OCI-LY1 (cell line): ENCODE data around the gene PCDH12.

Experiments
- H2AFZ ChIP-seq: fragments of 200-600 bp; sonication (generic), shearing (Covaris generic); 2 replicates; pipeline ENCODE4 v1.6.0; 2014; ENCODE audit warnings: antibody characterized with exemption, mild to moderate bottlenecking, low read length
- H3F3A ChIP-seq: fragments of 200-600 bp; sonication (generic), shearing (Covaris generic); 2 replicates; pipeline ENCODE4 v1.6.0; 2014; ENCODE audit warnings: mild to moderate bottlenecking, antibody characterized with exemption, low read length, moderate library complexity; ENCODE audit not compliant: insufficient read depth
- H3K27ac ChIP-seq: fragments of 200-600 bp; sonication (generic); 2 replicates; pipeline ENCODE4 v1.5.1; 2014; ENCODE audit warnings: low read length, mixed run types, mild to moderate bottlenecking, low read depth; ENCODE audit not compliant: poor library complexity, severe bottlenecking
- H3K27me3 ChIP-seq: fragments of 200-600 bp; sonication (generic); 2 replicates; pipeline ENCODE4 v1.6.0; 2014; ENCODE audit warnings: antibody characterized with exemption, mild to moderate bottlenecking, low read length, moderate library complexity; ENCODE audit not compliant: insufficient read depth
- H3K36me3 ChIP-seq: fragments of 200-600 bp; sonication (generic); 2 replicates; pipeline ENCODE4 v1.6.1; 2014; ENCODE audit warnings: mild to moderate bottlenecking, antibody characterized with exemption, low read length, moderate library complexity, mixed read lengths; ENCODE audit not compliant: insufficient read depth
- H3K4me1 ChIP-seq: fragments of 200-600 bp; sonication (generic); 2 replicates; pipeline ENCODE4 v1.5.1; 2014; ENCODE audit warnings: mild to moderate bottlenecking, low read length, moderate library complexity; ENCODE audit not compliant: insufficient read depth, severe bottlenecking
- H3K4me2 ChIP-seq: fragments of 200-600 bp; sonication (generic), shearing (Covaris generic); 2 replicates; pipeline ENCODE4 v1.6.1; 2014; ENCODE audit warnings: low read length
- H3K4me3 ChIP-seq: fragments of 200-600 bp; sonication (generic); 2 replicates; pipeline ENCODE4 v1.5.1; 2014; ENCODE audit warnings: low read length, low read depth, mild to moderate bottlenecking, mixed read lengths; ENCODE audit not compliant: poor library complexity, severe bottlenecking
- H3K79me2 ChIP-seq: fragments of 200-600 bp; shearing (Covaris generic); 2 replicates; pipeline ENCODE4 v1.6.1; 2016; ENCODE audit warnings: mixed run types, low read length, mixed read lengths; ENCODE audit not compliant: insufficient read depth
- H3K9ac ChIP-seq: fragments of 200-600 bp; sonication (generic), shearing (Covaris generic); 2 replicates; pipeline ENCODE4 v1.6.1; 2014; ENCODE audit warnings: mild to moderate bottlenecking, low read length, mixed read lengths
- H3K9me2 ChIP-seq: fragments of 200-600 bp; sonication (generic), shearing (Covaris generic); 2 replicates; pipeline ENCODE4 v1.6.1; 2014; ENCODE audit warnings: low read depth, mild to moderate bottlenecking, low read length, mixed read lengths
- H3K9me3 ChIP-seq: fragments of 200-600 bp; shearing (Covaris generic); 2 replicates; pipeline ENCODE4 v1.6.1; 2014; ENCODE audit warnings: low read length, mixed read lengths
- H4K20me1 ChIP-seq: fragments of 200-600 bp; sonication (generic), shearing (Covaris generic); 2 replicates; pipeline ENCODE4 v1.6.0; 2016; ENCODE audit warnings: mild to moderate bottlenecking, low read length; ENCODE audit not compliant: insufficient read depth
- CTCF ChIP-seq: fragments of 200-600 bp; sonication (generic), shearing (Covaris generic); IDR thresholded peaks from 2 replicates; pipeline ENCODE4 v1.5.1; 2017; ENCODE audit warnings: mild to moderate bottlenecking, antibody characterized with exemption, low read length, moderate library complexity, mixed read lengths
- EZH2 ChIP-seq: fragments of 200-600 bp; sonication (generic), shearing (Covaris generic); IDR thresholded peaks from 2 replicates; pipeline ENCODE4 v1.8.0; 2017; ENCODE audit warnings: borderline replicate concordance, mixed run types, mild to moderate bottlenecking, antibody characterized with exemption, low read length, moderate library complexity, mixed read lengths

The PCDH12 gene

GRCh38 chr5:141940695-141941271 is 17.2 kb downstream of the PCDH12 start:
- no peak overlapping the region for H3K9ac ChIP-seq
- no peak overlapping the region for H3K4me3 ChIP-seq
- H3K9me2 ChIP-seq: no peaks in the 10 kb centered on the region
- no peak overlapping the region for H3K4me2 ChIP-seq
- no peaks in the 10 kb centered on the region for H3K27me3 ChIP-seq
- no peaks in the 10 kb centered on the region for H3K79me2 ChIP-seq
- no peaks in the 10 kb centered on the region for H3K4me1 ChIP-seq
- no peaks in the 10 kb centered on the region for H3F3A ChIP-seq
- no peaks in the 10 kb centered on the region for H4K20me1 ChIP-seq
- H2AFZ ChIP-seq: no peak overlapping the region
- no peak overlapping the region for H3K27ac ChIP-seq
- H3K36me3 ChIP-seq: peaks cover 30% of the 10 kb centered on the region
- no peaks in the 10 kb centered on the region for H3K9me3 ChIP-seq
- TF ChIP-seq EZH2 (no peak), CTCF (no peak)

- Histone ChIP-seq H3K27ac (no peak overlapping the region), H3K4me2 (no peak overlapping the region), H4K20me1 (no peaks in the 10 kb centered on the region), H3K9me3 (no peaks in the 10 kb centered on the region), H3K27me3 (no peaks in the 10 kb centered on the region), H3K4me3 (no peak overlapping the region), H3K9ac (no peak overlapping the region), H2AFZ (no peak overlapping the region), H3K9me2 (no peaks in the 10 kb centered on the region), H3F3A (no peaks in the 10 kb centered on the region), H3K79me2 (no peaks in the 10 kb centered on the region), H3K4me1 (no peaks in the 10 kb centered on the region), H3K36me3 (peaks cover 67% of the 10 kb centered on the region)
- TF ChIP-seq EZH2 (no peak), CTCF (no peak)
These were observed 22.5 kb downstream of the PCDH12 start for GRCh38 chr5:141935538-141935937.

GRCh38 chr5:141934099-141934844 is 23.7 kb downstream of the PCDH12 start:
- no peak overlapping the region for H3K4me2 ChIP-seq
- no peak overlapping the region for H3K9ac ChIP-seq

More at GRCh38 chr5:141934099-141934844, 23.7 kb downstream of the PCDH12 start:
- Histone ChIP-seq H3K9me2 (no peaks in the 10 kb centered on the region), H3K4me1 (no peaks in the 10 kb centered on the region), H3K79me2 (no peaks in the 10 kb centered on the region), H3K9me3 (no peaks in the 10 kb centered on the region), H3K4me3 (no peak overlapping the region), H4K20me1 (no peaks in the 10 kb centered on the region), H2AFZ (no peak overlapping the region), H3F3A (no peaks in the 10 kb centered on the region), H3K27ac (no peak overlapping the region), H3K36me3 (peaks cover 72% of the 10 kb centered on the region), H3K27me3 (no peaks in the 10 kb centered on the region)
- no peak for TF ChIP-seq CTCF
- no peak for TF ChIP-seq EZH2
